ENCODE measurements around the gene LY9. TPM values are rescaled to one million over a fixed set of nuclear protein-coding genes. Genes with fewer than 3 reads are reported as not detected.
A peak's percentile ranks its signal among the peaks of the same experiment; 100 is the strongest.

LY9 gene
- polyA plus RNA-seq, 3 donors: 1.4 to 2.7 (median 1.7) TPM

DNA sequence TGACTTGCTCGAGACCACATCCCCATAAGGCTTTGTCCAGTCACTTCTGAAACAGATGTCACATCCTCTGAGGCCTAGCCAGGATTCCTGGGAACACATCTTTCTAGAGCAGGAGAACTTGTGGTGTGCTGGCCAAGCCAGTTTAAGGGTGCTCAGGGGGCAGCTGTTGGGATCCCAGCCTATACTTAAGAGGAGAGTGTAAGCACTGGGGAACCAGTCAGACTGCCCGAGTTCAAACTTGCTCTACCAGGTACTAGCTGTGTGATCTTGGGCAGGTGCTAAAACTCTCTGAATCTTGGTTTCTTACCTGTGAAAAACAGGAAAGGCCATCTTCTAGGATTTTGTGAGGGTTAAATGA is 15.6 kb upstream of the LY9 start:
- WGBS (ENCODE audit: insufficient coverage): 100% methylated on average over 2 of the region's 2 CpGs
- peak; percentile 4 for TF ChIP-seq CTCF (IDR thresholded peaks at IDR 0.05)
- intact Hi-C loops (cut with micrococcal nuclease): no loop called here
- no peaks in the 10 kb centered on the region for H3K27me3 Mint-ChIP-seq (ENCODE audit: low read depth in 3 of 3)
- DNase-seq: no peak
- Histone ChIP-seq H3K4me1 (ENCODE audit: control insufficient read depth in 1 of 2, insufficient read depth in 2 of 2, low read length in 2 of 2) (peaks cover 18 to 20% of the 10 kb centered on the region in 2 donors), H3K4me3 (replicated peaks in 1 of 3; ENCODE audit: low read depth in 2 of 3, low read length in 3 of 3) (no peak overlapping the region), H3K4me2 (replicated peaks; ENCODE audit: extremely low read depth, low read length, poor library complexity, severe bottlenecking) (no peak overlapping the region), H3K9ac (ENCODE audit: insufficient read depth, low read length, poor library complexity, severe bottlenecking) (no peak overlapping the region), H4K20me1 (ENCODE audit: insufficient read depth, low read length) (no peaks in the 10 kb centered on the region), H3K79me2 (ENCODE audit: insufficient read depth, low read length) (no peaks in the 10 kb centered on the region), H3K27me3 (ENCODE audit: control insufficient read depth in 2 of 2, insufficient read depth in 2 of 2, low read length in 2 of 2) (no peaks in the 10 kb centered on the region), H3K9me3 (replicated peaks in 1 of 2; ENCODE audit: control insufficient read depth in 1 of 2, insufficient read depth in 1 of 2, low read length in 2 of 2) (no peaks in the 10 kb centered on the region), H3K27ac (ENCODE audit: low read depth in 1 of 2, low read length in 2 of 2) (no peak overlapping the region), H3K36me3 (replicated peaks in 1 of 2; ENCODE audit: control insufficient read depth in 1 of 2, insufficient read depth in 2 of 2, low read length in 2 of 2) (no peaks in the 10 kb centered on the region), H2AFZ (ENCODE audit: insufficient read depth, low read depth, low read length, poor library complexity, severe bottlenecking) (no peak overlapping the region)
- H3K4me3 Mint-ChIP-seq: no peak overlapping the region
- no peaks in the 10 kb centered on the region for H3K9me3 Mint-ChIP-seq
- peaks cover 27% of the 10 kb centered on the region for H3K4me1 Mint-ChIP-seq
- H3K36me3 Mint-ChIP-seq: no peaks in the 10 kb centered on the region
- H3K27ac Mint-ChIP-seq: no peak overlapping the region

- H3K36me3 Mint-ChIP-seq: no peaks in the 10 kb centered on the region
- no peak overlapping the region for H3K4me2 ChIP-seq (replicated peaks; ENCODE audit: extremely low read depth, low read length, poor library complexity, severe bottlenecking)
- TF ChIP-seq CTCF (IDR thresholded peaks at IDR 0.05): no peak
- no peaks in the 10 kb centered on the region for H3K27me3 ChIP-seq (ENCODE audit: control insufficient read depth in 2 of 2, insufficient read depth in 2 of 2, low read length in 2 of 2)
- H4K20me1 ChIP-seq (ENCODE audit: insufficient read depth, low read length): no peaks in the 10 kb centered on the region
- intact Hi-C loops (cut with micrococcal nuclease): no loop called here
- WGBS (ENCODE audit: insufficient coverage): 51% methylated on average over 3 of the region's 8 CpGs
- peaks cover 0 to 1% (median 0%) of the 10 kb centered on the region in 3 donors for H3K27me3 Mint-ChIP-seq (ENCODE audit: low read depth in 3 of 3)
- no peak overlapping the region for H2AFZ ChIP-seq (ENCODE audit: insufficient read depth, low read depth, low read length, poor library complexity, severe bottlenecking)
- H3K79me2 ChIP-seq (ENCODE audit: insufficient read depth, low read length): no peaks in the 10 kb centered on the region
- H3K9me3 Mint-ChIP-seq: no peaks in the 10 kb centered on the region
- peaks cover 17 to 18% of the 10 kb centered on the region in 2 donors for H3K4me1 ChIP-seq (ENCODE audit: control insufficient read depth in 1 of 2, insufficient read depth in 2 of 2, low read length in 2 of 2)
- no peaks in the 10 kb centered on the region for H3K9me3 ChIP-seq (replicated peaks in 1 of 2; ENCODE audit: control insufficient read depth in 1 of 2, insufficient read depth in 1 of 2, low read length in 2 of 2)
- no peak overlapping the region for H3K9ac ChIP-seq (ENCODE audit: insufficient read depth, low read length, poor library complexity, severe bottlenecking)
- H3K4me3 ChIP-seq (replicated peaks in 1 of 3; ENCODE audit: low read depth in 2 of 3, low read length in 3 of 3): no peak overlapping the region
- no peaks in the 10 kb centered on the region for H3K36me3 ChIP-seq (replicated peaks in 1 of 2; ENCODE audit: control insufficient read depth in 1 of 2, insufficient read depth in 2 of 2, low read length in 2 of 2)
- H3K27ac ChIP-seq (ENCODE audit: low read depth in 1 of 2, low read length in 2 of 2): no peak overlapping the region
- H3K4me1 Mint-ChIP-seq: peaks cover 26% of the 10 kb centered on the region
- no peak for DNase-seq
- peak overlapping the region in 5 of 7 donors; percentile 20 to 85 (median 76) for H3K27ac Mint-ChIP-seq
- H3K4me3 Mint-ChIP-seq: no peak overlapping the region
Measured at GRCh38 chr1:160781186-160781766, 14.7 kb upstream of the LY9 start.

All from CD14-positive monocyte (primary cell).